Activated CD4-positive, alpha-beta T cell treated with anti-CD3 and anti-CD28 coated beads, Interleukin-2, amount 50 U/mL, for 1 hour (primary cell): ENCODE results near the gene FOXP1.
"Not testable (repeated sequence)": the region's sequence is repeated elsewhere in the genome, so short reads cannot be mapped to it uniquely, and the experiment has no call there.

ENCODE experiments used
- DNase-seq: peaks from one replicate; pipeline ENCODE4 v3.0.0-alpha.2; 2020

FOXP1 gene

DNA sequence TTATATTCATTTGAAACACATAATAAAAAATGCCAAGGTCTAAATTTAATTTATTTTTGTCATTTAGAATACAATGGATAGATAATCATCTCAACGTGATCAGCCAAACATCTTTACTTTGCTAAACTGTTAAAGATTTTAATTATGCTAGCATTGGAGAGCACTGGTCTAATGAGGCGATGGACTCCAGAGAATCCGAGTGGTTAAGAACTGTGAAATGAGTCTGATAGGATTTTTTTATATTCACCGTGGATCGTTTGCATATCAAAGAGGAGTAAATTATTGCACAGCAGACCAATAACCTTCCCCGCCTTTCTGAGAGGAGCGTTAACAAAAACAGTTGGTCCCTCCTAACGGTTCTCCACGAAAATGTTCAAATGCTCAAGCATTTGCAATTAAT lies 540.8 kb downstream of the FOXP1 start:
- no peak for DNase-seq

- no peak for DNase-seq
Observed at GRCh38 chr3:71041371-71041770, 542.2 kb downstream of the FOXP1 start.

- DNase-seq, result no peak
Observed at GRCh38 chr3:71039332-71039731, 544.2 kb downstream of the FOXP1 start.

- DNase-seq, result no peak
Observed at GRCh38 chr3:71037775-71038174, 545.8 kb downstream of the FOXP1 start.

- DNase-seq, result no peak
Observed at GRCh38 chr3:71035886-71036285, 547.6 kb downstream of the FOXP1 start.

GRCh38 chr3:71035314-71035713 lies 548.2 kb downstream of the FOXP1 start:
- DNase-seq, result no peak

DNA sequence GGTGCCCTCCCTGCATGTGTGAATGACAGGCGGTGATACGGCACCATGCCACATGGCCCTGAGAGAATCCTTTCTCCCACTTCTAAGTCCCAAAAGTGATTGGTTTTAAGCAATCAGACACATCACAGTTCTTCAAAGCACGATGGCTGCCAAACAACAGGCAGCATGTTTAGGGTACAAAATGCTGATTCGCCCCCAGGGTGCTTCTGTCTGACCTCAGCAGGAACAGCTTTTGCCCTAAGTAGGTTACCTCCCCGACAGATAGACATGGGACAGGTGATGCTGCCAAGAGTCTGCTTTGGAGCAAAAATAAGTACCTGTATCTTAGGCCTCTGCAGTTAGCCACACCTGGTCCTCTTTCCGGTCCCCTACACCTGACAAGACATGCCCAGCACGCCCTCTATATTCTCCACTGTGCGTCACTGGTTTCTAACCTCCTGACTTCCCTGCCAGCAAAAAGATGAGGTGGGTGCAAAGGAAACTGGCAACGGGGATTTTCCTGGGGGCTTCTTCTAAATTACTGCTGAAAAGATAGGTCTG lies 549.8 kb downstream of the FOXP1 start:
- no peak for DNase-seq

- DNase-seq, result no peak
Observed at GRCh38 chr3:71031914-71032521, 551.5 kb downstream of the FOXP1 start.

DNA sequence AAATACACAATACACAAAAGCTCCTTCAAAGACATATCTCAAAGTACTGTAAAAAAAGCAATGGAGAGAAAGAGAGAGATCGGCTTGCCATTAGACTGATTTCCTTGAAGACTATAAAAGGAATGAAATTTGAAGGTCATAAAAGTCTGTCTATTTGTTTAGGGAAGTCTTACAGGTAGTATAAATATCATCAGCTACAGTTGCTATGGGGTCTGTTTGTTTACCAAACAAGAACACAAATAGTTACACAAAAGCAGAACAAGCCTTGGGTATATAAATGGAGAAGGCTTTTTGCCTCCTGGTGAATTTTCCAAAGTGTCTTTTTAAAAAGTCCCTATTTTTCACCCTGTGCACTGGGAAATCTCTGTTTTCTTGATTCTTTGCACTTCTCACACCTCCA lies 552.3 kb downstream of the FOXP1 start:
- no peak for DNase-seq

DNA sequence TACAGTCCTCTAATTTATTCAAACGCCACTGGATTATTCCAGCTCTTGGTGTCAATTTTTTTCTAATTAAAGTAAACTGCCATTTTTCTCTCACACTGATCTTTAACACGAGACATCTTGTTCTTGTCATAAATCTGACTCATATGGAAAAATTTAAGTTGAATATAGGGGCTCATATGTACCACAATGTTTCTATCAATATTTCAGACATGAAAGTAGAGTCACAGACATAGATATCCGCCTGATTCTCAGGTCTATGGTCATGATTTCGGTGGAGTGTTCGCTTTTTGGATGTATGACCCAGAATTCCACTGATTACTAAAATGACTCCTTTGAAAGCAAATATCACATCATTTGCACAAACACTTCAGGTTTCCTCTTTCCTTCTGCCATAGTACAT lies 552.8 kb downstream of the FOXP1 start:
- DNase-seq, result no peak

DNA sequence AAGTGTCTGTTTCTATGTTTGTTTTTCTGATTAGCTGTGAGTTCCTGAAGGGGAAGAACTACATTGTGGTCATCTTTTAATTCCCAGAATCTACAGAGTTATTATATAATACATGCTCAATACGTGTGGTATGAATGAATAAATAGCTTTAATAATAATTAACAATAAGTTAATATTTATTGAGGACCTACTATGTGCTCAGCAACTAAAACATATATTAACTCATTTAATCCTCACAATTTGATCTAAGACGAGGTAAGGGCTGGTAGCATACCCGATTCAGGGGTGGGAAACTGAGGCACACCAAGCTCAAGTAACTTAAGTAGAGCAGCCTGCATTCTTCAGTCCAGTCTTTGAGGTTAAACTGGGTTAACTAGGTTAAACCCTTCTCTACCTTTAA lies 553.8 kb downstream of the FOXP1 start:
- no peak for DNase-seq

GRCh38 chr3:71028802-71029201 lies 554.7 kb downstream of the FOXP1 start:
- DNase-seq, result no peak

- DNase-seq, result no peak
Observed at GRCh38 chr3:71028184-71028583, 555.3 kb downstream of the FOXP1 start.

DNA sequence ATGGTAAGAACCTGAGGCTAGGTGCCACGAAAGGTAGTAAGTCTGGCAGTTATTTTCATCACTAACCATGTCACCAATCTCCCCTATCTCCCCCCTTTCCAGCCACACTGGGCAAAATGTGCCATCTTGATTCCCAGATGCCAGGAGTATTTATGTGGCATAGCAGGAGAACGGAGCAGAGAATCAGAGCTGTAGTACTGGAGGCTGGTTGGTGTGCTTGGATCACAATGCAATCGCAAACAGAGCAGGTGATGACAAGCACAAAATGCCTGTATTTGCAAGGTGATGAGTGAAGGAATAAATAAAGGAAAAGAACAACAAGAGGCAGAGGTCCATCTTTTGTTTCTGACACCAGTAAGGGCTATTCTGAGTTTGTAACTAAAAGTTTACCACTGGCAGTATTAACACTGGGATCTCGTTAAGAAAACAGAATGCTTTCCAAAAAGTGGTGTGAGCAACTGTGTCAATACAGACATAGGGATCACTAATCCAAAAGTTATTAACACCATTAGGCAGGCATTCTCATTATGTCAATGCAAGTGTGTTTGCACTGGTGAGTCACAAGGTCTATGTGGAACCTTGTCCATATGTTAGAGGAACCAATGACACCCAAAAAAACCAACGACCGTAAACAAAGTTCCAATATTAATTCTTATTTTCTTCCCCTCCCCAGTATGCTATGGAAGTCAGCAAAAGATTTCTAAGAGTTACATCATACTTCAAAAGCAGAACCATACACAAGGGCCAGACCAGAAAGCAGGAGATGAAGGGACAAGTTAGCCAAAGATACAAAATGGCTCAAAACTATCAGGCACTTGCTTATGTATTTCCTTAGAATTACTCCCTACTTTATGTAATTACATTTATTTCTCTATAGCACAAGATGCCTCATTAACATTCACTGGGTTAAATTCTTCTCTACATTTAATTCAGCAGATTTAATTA lies 556.6 kb downstream of the FOXP1 start:
- no peak for DNase-seq

- no peak for DNase-seq
Observed at GRCh38 chr3:71025516-71025915, 558.0 kb downstream of the FOXP1 start.

DNA sequence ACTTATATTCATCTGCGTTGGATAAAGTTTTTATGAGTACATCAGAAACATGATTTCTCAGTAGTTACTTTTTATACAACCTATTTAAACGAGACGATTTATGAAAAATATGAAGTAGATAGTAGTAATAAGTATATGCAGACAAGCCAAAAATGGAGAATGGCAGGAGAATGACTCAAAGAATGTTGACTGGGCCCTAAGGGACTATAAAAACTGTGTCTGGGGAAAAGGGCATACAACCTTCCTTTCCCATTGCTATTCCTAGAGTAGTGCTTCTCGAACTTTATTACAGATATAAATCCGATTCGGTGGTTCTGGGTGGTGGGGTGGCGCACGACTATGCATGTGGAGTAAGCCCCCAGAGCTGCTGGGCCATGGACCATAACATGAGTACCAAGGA lies 558.5 kb downstream of the FOXP1 start:
- DNase-seq, result no peak

GRCh38 chr3:71022551-71023335 lies 560.8 kb downstream of the FOXP1 start:
- DNase-seq, result no peak

GRCh38 chr3:71018799-71019198 lies 564.7 kb downstream of the FOXP1 start:
- no peak for DNase-seq

DNA sequence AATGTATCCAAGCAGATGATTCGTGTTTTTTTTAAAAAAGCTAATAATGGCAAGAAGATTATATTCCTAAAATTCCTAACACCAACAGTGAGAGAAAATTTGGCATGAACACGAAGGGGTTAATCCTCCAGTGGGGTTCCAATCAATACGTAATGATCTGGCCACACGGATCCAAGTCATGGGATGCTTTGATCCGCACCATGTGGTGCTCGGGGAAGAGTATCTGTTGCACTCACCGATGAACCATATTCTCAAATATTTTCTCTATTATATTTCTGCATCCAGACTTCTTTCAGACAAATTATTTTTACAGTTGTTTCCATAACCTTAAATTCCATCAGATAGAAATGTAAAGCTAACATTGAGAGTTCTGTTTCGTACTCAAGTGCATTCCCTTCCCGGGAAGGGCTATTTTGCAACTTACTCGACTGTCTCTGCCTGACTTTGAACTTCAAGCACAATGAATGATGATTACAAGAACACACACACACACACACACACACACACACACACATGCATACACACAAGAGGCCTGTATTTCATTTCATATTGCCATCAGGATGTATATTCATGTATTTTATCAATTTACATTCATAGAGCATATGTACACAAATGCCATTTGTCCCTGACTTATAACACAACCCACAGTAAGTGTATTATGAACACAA lies 567.2 kb downstream of the FOXP1 start:
- DNase-seq, result no peak

- DNase-seq, result not testable (repeated sequence)
Observed at GRCh38 chr3:71014616-71015015, 568.9 kb downstream of the FOXP1 start.

- DNase-seq, result no peak
Observed at GRCh38 chr3:71012971-71013370, 570.6 kb downstream of the FOXP1 start.

DNA sequence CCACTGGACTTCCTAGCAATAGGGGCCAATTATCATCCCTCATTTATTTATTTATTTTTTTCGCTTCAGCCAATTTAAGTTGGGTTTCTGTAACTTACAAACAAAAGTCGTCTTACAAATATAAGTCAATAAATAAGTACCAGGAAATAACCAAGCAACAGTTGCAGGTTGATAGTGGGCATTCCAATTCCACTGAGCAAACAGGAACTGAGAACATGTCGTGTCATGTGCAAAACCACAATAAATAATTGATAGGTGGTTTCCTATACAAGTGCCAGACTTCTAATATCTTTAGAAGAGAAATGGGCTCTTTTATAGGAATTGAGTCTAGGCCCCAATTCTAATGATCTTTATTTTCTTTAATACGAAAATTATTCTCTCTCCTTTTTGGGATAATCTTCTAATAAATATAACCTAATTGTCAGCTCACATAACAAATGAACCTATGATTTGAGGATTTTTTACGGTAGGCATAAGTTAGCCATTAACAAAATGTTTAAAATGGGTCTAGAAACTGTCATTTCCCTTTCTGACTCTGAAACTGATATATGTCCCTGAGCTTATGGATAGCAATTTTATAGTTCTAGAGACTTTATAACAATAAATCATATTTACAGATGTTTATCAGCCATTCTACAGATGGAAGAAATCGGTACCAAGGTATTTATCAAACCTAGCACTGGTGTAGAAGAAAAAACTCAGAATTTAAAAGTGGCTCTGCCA lies 571.8 kb downstream of the FOXP1 start:
- DNase-seq, result no peak
